Stomach smooth muscle (tissue), 2 donors: ENCODE results near the gene SFRP5.

Experiments
- H3K27ac ChIP-seq: one replicate; pipeline ENCODE4 v1.7.0; 2013; ENCODE audit warnings: mild to moderate bottlenecking, low read length, inconsistent platforms
- H3K27me3 ChIP-seq, 2 donors: one replicate each; pipeline ENCODE4 v1.7.0; 2013; ENCODE audit warnings: low read length in 2 of 2; ENCODE audit not compliant: insufficient read depth in 2 of 2, control insufficient read depth in 1 of 2
- H3K36me3 ChIP-seq, 2 donors: one replicate each; pipeline ENCODE4 v1.7.0; 2013; ENCODE audit warnings: low read length in 2 of 2; ENCODE audit not compliant: control insufficient read depth in 2 of 2, insufficient read depth in 2 of 2
- H3K4me1 ChIP-seq: one replicate; pipeline ENCODE4 v1.7.0; 2013; ENCODE audit warnings: low read length; ENCODE audit not compliant: control insufficient read depth, insufficient read depth
- H3K4me3 ChIP-seq, 2 donors: one replicate each; pipeline ENCODE4 v1.7.0; 2013; ENCODE audit warnings: low read length in 2 of 2
- H3K9ac ChIP-seq, 2 donors: one replicate each; pipeline ENCODE4 v1.7.0; 2013; ENCODE audit warnings: low read length in 2 of 2, mild to moderate bottlenecking in 1 of 2
- H3K9me3 ChIP-seq, 2 donors: one replicate each; pipeline ENCODE4 v1.7.0; 2013; ENCODE audit warnings: low read length in 2 of 2; ENCODE audit not compliant: control insufficient read depth in 2 of 2
- donor health status: healthy.
- donor health status: Pancreatic carcinoma.

Gene SFRP5, protein sequence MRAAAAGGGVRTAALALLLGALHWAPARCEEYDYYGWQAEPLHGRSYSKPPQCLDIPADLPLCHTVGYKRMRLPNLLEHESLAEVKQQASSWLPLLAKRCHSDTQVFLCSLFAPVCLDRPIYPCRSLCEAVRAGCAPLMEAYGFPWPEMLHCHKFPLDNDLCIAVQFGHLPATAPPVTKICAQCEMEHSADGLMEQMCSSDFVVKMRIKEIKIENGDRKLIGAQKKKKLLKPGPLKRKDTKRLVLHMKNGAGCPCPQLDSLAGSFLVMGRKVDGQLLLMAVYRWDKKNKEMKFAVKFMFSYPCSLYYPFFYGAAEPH

DNA sequence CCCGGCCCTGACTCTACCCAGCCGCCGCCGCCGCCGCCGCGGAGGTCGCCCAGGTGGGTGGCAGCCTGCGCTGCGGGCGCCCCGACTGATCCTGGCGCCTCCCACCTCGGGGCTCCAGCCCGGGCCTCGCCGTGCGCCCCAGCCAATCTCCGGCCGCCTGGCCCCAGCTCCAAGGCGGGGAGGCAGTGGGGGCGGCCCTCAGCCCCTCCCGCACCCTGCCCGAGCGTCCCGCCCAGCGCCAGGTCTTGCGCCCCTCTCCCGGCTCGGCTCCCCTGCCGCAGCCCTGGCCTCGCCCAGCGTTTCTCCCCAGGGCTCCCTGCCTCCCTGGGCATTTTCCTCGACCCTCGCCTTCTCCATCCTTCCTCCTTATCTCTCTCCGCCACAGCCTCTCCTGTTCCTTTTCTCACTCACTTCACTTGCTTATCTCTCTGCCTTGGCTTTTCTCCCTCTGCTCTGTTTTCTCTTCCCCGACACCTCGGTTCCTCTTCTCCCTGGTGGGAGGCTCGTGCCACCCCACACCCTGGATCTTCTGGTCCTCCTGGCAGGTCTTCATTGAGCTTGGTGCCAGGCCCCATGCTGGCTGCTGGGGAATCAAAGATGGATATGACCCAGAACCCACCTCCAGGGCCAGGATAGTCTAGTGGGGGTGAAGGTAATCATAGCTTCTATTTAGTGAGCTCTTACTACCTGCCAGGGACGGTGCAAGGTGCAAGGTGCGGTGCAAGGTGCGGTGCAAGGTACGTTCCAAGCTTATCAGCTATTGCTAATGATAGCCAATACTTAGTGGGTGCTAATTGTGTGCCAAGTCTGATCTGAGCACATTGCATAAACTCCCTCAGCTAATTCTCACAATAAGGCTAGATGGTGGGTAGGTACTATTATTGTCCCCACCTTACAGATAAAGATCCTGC, at the start of gene SFRP5:
SFRP5 (minus strand) TSS at position 87 of the 911 bp plus-strand sequence. CDS start 166 bp downstream, outside the sequence.
- Histone ChIP-seq H3K4me1 (peaks cover 4% of the 10 kb centered on the region), H3K4me3 (peak within 1 kb of the TSS in 1 of 2 donors; percentile 40), H3K9ac (no peak within 1 kb of the TSS), H3K27ac (no peak within 1 kb of the TSS), H3K36me3 (no peaks in the 10 kb centered on the region), H3K27me3 (peaks cover 23 to 32% of the 10 kb centered on the region in 2 donors), H3K9me3 (no peaks in the 10 kb centered on the region)

DNA sequence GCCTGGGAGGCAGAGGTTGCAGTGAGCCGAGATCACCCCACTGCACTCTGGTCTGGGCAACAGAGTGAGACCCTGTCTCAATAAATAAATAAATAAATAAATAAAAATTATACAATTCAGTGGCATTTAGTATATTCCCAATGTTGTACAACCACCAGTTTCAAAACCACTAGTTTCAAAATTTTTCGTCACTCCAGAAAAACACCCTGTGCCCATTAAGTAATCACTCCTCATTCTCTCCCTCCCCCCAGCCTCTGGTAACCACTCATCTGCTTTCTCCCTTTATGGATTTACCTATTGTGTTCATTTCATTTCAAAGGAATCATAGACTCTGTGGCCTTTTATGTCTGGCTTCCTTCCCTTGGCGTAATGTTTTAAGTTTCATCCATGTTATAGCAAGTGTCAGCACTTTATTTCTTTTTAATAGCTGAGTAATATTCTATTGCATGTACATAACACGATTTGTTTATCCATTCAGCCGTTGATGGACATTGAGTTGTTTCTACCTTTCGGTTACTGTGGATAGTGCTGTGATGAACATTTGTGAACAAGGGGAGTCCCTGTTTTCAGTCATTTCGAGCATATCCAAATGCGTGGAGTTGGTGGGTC, 48.4 kb upstream of the SFRP5 start:
- no peaks in the 10 kb centered on the region for H3K4me1 ChIP-seq
- H3K36me3 ChIP-seq = no peaks in the 10 kb centered on the region
- no peaks in the 10 kb centered on the region for H3K9me3 ChIP-seq
- no peak overlapping the region for H3K4me3 ChIP-seq
- H3K27me3 ChIP-seq = peaks cover 6 to 13% of the 10 kb centered on the region in 2 donors
- no peak overlapping the region for H3K27ac ChIP-seq
- no peak overlapping the region for H3K9ac ChIP-seq

DNA sequence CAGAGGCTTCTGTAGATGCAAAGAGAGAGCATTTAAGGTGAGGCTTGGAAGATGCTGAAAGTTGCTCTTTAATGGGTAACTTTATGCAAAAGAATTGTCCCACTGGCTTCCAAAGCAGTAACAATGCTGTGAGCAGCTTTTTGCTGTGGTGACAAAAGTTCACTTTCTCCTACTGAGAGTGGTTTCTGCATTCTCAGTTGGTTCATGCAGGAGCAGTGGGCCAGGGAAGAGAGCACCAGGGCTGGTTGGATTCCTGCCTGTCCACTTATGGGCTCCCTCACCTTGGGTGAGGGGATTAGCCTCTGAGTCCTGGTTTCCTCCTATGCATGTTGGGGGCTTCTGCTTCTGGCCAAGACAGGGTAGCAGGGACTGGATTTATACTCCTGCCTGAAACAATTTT, 46.8 kb upstream of the SFRP5 start:
- Histone ChIP-seq H3K36me3 (no peaks in the 10 kb centered on the region), H3K9me3 (no peaks in the 10 kb centered on the region), H3K27me3 (peaks cover 3 to 12% of the 10 kb centered on the region in 2 donors), H3K9ac (no peak overlapping the region), H3K4me1 (no peaks in the 10 kb centered on the region), H3K4me3 (no peak overlapping the region), H3K27ac (no peak overlapping the region)

DNA sequence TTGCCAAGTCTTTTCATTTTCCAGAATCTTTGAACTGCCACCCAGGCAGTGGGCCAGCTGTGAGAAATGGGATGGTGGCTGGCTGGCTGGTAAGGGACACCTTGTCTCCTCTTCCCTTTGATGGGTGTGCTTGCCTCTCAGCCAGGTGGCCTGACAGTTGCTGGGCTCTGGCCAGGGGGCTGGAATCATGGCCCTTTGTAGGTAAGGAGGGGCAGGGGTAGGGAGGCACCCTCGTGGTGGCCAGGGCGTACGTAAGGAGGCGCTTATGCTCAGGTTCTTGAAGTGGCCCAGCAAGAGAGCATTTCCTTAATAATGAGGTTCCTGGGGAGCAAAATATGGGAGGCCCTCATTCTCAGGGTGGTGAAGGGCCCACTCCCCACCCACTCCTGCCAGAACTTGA, 44.8 kb upstream of the SFRP5 start:
- H3K4me1 ChIP-seq = no peaks in the 10 kb centered on the region
- H3K36me3 ChIP-seq = no peaks in the 10 kb centered on the region
- no peak overlapping the region for H3K27ac ChIP-seq
- no peak overlapping the region for H3K9ac ChIP-seq
- no peak overlapping the region for H3K4me3 ChIP-seq
- H3K27me3 ChIP-seq = peaks cover 0 to 8% of the 10 kb centered on the region in 2 donors
- H3K9me3 ChIP-seq = no peaks in the 10 kb centered on the region

DNA sequence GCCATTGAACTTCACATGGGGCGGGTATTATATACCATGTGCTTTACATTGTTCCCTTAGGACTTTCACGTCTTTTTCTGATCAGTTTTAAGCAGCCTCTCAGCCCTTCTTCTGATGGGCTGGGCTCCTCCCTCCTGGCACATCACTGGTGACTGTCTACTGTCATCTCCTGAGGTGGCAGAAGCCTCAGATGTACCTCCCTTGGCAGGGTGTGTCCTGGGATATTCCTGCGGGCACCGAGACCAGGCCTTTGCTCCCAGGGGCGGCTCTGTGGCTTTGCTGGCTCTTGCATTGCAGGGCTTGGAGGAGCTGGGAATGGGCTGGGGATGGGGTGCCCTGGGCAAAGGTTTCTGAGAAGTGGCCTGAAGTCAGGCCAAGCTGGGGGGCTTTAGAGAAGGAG, 43.2 kb upstream of the SFRP5 start:
- Histone ChIP-seq H3K9me3 (no peaks in the 10 kb centered on the region), H3K27me3 (peaks cover 0 to 8% of the 10 kb centered on the region in 2 donors), H3K9ac (no peak overlapping the region), H3K4me1 (no peaks in the 10 kb centered on the region), H3K36me3 (no peaks in the 10 kb centered on the region), H3K27ac (no peak overlapping the region), H3K4me3 (no peak overlapping the region)

DNA sequence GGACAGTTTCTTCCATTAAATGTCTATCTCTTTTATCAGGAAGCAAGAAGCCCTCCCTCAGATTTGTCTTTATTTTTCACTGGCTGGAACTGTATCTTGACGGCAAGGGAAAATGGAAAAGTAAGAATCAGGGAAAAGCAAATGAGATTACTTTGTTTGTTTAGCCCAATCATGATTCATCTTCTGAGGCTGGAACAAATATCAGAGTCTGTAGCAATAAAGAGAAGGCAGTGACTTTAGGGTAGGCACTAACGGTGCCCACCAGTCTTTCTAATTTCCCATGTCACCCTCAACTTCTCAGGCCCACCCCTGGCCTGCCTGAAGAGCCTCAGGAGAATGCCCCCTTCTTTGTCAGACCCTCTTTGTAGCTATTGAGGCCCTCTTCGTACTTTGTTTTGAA, 41.5 kb upstream of the SFRP5 start:
- peaks cover 0 to 8% of the 10 kb centered on the region in 2 donors for H3K27me3 ChIP-seq
- H3K36me3 ChIP-seq = no peaks in the 10 kb centered on the region
- no peak overlapping the region for H3K4me3 ChIP-seq
- H3K4me1 ChIP-seq = no peaks in the 10 kb centered on the region
- no peak overlapping the region for H3K9ac ChIP-seq
- H3K9me3 ChIP-seq = no peaks in the 10 kb centered on the region
- no peak overlapping the region for H3K27ac ChIP-seq

DNA sequence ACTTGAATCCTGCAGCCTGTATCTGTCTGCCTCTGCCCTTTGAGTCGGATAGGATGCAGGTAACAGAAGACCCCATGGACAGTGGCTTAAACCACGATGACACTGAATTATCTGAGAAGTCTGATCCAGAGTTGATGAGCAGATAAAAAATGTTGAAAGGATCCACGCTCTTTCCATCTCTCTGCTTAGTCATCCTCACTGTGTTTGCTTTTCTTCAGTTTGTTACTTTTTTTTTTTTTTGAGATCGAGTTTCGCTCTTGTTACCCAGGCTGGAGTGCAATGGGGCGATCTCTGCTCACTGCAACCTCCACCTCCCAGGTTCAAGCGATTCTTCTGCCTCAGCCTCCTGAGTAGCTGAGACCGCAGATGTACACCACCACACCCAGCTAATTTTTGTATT, 40.9 kb upstream of the SFRP5 start:
- Histone ChIP-seq H3K27me3 (peaks cover 0 to 8% of the 10 kb centered on the region in 2 donors), H3K4me3 (no peak overlapping the region), H3K9ac (no peak overlapping the region), H3K9me3 (no peaks in the 10 kb centered on the region), H3K36me3 (no peaks in the 10 kb centered on the region), H3K4me1 (no peaks in the 10 kb centered on the region), H3K27ac (no peak overlapping the region)

DNA sequence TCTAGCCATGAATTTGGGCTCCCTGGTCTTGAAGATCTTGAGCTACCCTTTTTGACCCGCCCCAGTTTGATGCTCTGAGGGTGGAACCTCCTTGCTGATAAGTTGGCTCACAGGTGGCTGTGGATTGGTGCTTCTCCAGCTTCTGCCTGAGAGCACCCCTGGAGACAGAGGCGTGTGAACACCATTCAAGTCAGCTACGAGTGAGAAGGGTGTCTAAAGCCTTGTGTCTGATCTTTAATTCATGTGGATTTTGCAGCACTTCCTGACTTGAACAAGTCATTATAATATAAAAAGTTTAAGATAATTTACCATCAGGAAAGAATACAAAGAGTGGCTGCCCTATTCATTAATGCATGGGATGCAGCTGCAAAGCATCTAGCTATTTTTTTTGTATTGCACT, 40.2 kb upstream of the SFRP5 start:
- H3K9ac ChIP-seq = no peak overlapping the region
- H3K27ac ChIP-seq = no peak overlapping the region
- H3K4me3 ChIP-seq = no peak overlapping the region
- peaks cover 0 to 8% of the 10 kb centered on the region in 2 donors for H3K27me3 ChIP-seq
- no peaks in the 10 kb centered on the region for H3K36me3 ChIP-seq
- no peaks in the 10 kb centered on the region for H3K9me3 ChIP-seq
- H3K4me1 ChIP-seq = no peaks in the 10 kb centered on the region

DNA sequence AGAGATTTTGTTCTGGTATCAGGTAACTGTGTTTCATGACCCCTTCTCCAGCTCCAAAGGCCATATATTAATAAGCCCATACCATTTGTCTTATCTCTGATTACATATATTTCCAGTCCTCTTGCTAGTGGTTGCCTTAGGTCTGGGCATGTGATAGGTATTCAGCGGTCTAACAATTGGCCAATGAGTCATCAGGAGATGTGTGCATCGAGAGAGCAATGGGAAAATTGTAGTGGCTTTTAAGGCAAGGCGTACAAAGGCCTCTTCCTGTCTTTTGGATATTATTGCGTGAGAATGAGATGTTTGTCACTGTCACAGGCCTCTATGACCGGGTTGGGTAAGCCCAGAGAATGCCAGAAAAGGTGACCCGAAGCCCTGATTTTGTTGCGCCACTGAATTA, 38.6 kb upstream of the SFRP5 start:
- no peak overlapping the region for H3K27ac ChIP-seq
- H3K9me3 ChIP-seq = no peaks in the 10 kb centered on the region
- no peaks in the 10 kb centered on the region for H3K36me3 ChIP-seq
- no peaks in the 10 kb centered on the region for H3K4me1 ChIP-seq
- no peak overlapping the region for H3K4me3 ChIP-seq
- H3K27me3 ChIP-seq = peaks cover 0 to 2% of the 10 kb centered on the region in 2 donors
- H3K9ac ChIP-seq = no peak overlapping the region

DNA sequence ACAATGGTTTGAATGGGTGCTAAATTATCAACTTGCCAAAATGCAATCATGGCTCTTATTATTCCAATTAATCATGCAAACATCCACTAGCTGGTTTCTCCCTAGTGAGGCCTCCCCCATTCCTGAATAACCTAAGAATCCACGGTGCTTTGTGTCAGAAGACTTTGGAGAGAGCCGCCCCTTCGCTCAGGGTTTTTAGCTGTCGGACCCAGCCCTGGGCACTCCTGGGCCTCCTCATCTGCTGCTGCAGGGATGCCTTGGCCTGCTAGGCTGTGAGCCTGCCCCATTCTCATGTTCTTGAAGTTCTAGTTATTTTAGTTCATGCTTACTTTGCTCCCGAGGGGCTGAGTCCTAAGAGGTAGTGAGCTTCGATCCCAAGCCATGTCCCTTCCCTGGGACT, 34.1 kb upstream of the SFRP5 start:
- H3K9me3 ChIP-seq = no peaks in the 10 kb centered on the region
- peaks cover 0 to 4% of the 10 kb centered on the region in 2 donors for H3K27me3 ChIP-seq
- no peaks in the 10 kb centered on the region for H3K4me1 ChIP-seq
- no peak overlapping the region for H3K4me3 ChIP-seq
- no peak overlapping the region for H3K27ac ChIP-seq
- H3K36me3 ChIP-seq = no peaks in the 10 kb centered on the region
- H3K9ac ChIP-seq = no peak overlapping the region
